Measurements from ENCODE around the gene MYMK.

GRCh38 chr9:133537257-133537656, 12.5 kb upstream of the MYMK start:
- no peak for TF ChIP-seq CTCF (IDR thresholded peaks at IDR 0.05)
- no peak for TF ChIP-seq POLR2A (IDR thresholded peaks at IDR 0.05)
